OCI-LY1 (cell line): ENCODE data around the gene DCTN5.

Experiments
- CTCF ChIP-seq: fragments of 200-600 bp; sonication (generic), shearing (Covaris generic); IDR thresholded peaks from 2 replicates; pipeline ENCODE4 v1.5.1; 2017; ENCODE audit warnings: mild to moderate bottlenecking, antibody characterized with exemption, low read length, moderate library complexity, mixed read lengths
- EZH2 ChIP-seq: fragments of 200-600 bp; sonication (generic), shearing (Covaris generic); IDR thresholded peaks from 2 replicates; pipeline ENCODE4 v1.8.0; 2017; ENCODE audit warnings: borderline replicate concordance, mixed run types, mild to moderate bottlenecking, antibody characterized with exemption, low read length, moderate library complexity, mixed read lengths

DNA sequence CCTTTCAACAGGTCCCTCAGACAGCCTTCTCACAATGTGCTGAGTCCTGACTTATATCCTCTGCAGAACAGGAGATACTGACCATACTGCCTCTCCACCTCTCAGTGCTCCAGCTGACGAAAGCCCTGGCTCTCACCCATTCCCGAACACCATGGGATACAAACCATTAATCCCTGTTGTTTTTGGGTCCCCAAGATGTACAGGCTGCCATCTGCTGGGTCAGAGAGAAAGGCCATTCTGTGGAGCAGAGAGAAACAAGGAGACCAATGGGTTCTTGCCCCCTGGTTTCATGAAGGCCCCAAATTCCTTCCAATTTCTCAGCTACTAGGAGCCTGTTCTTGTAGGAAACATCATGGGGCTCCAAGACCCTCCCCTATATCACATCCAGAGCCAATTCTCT is 68.7 kb downstream of the DCTN5 start:
- TF ChIP-seq CTCF: no peak
- no peak for TF ChIP-seq EZH2
